Kidney (tissue), 22 donors: Measurements from ENCODE around the gene SMG1. TPM values are rescaled to one million over a fixed set of nuclear protein-coding genes. Genes with fewer than 3 reads are reported as not detected.
A peak's percentile ranks its signal among the peaks of the same experiment; 100 is the strongest.
"Not testable (repeated sequence)": the region's sequence is repeated elsewhere in the genome, so short reads cannot be mapped to it uniquely, and the experiment has no call there.

Experiments
- DNase-seq, 5 donors: peaks; one replicate each; pipeline ENCODE4 v3.0.0-alpha.2; 2013 to 2020
- FAIRE-seq: peaks from 2 replicates; lab custom pipeline; 2012; peaks lifted over from hg19 to GRCh38; lab: Jason Lieb, UNC
- H3K27ac ChIP-seq, 2 donors: one replicate each; pipeline ENCODE4 v1.7.0; 2013; ENCODE audit warnings: low read depth in 2 of 2, low read length in 2 of 2, inconsistent platforms in 1 of 2
- H3K27me3 ChIP-seq: one replicate; pipeline ENCODE4 v1.7.1; 2013; ENCODE audit warnings: low read length, inconsistent platforms; ENCODE audit not compliant: control insufficient read depth, insufficient read depth
- H3K36me3 ChIP-seq, 3 donors: one replicate each; pipeline versions ENCODE4 v1.7.0 to v1.7.1; 2013; ENCODE audit warnings: low read length in 3 of 3, control low read depth in 1 of 3, inconsistent platforms in 1 of 3; ENCODE audit not compliant: insufficient read depth in 3 of 3, control insufficient read depth in 2 of 3
- H3K4me1 ChIP-seq, 3 donors: one replicate each; pipeline versions ENCODE4 v1.7.0 to v1.7.1; 2013; ENCODE audit warnings: low read length in 3 of 3, inconsistent platforms in 1 of 3, low read depth in 1 of 3; ENCODE audit not compliant: control insufficient read depth in 2 of 3, insufficient read depth in 2 of 3
- H3K4me3 ChIP-seq, 3 donors: one replicate each; pipeline versions ENCODE4 v1.7.0 to v1.8.1; 2013; ENCODE audit warnings: low read length in 3 of 3, control low read depth in 1 of 3, inconsistent platforms in 1 of 3
- H3K9ac ChIP-seq, 3 donors: one replicate each; pipeline versions ENCODE4 v1.7.0 to v1.7.1; 2013; ENCODE audit warnings: low read length in 3 of 3, control low read depth in 1 of 3, inconsistent platforms in 1 of 3
- H3K9me3 ChIP-seq, 3 donors: one replicate each; pipeline versions ENCODE4 v1.7.0 to v1.7.1; 2013; ENCODE audit warnings: low read length in 3 of 3, control low read depth in 1 of 3, inconsistent platforms in 1 of 3; ENCODE audit not compliant: control insufficient read depth in 2 of 3, insufficient read depth in 1 of 3
- CTCF ChIP-seq: IDR thresholded peaks from 3 replicates; pipeline ENCODE4 v1.5.1; 2012; ENCODE audit warnings: mild to moderate bottlenecking, moderate library complexity, borderline replicate concordance; ENCODE audit not compliant: insufficient read depth; ENCODE audit errors: extremely low read depth
- intact Hi-C: fragments of 100-400 bp; cut with DNase I; formaldehyde crosslinking; loops from one replicate; pipeline ENCODE4 v1.11.1; 2022
- long read RNA-seq, 10 donors: library from polyadenylated mRNA in 1 of 10; unstranded in 1 of 10; transcript quantifications; one replicate each; pipeline ENCODE4 v2.0.0 and lab custom pipeline, GENCODE V29; 2021 to 2026
- polyA plus RNA-seq: library from polyadenylated mRNA; stranded (reverse); fragments of 350-450 nt; fragmentation: Illumina TruSeq; extraction: RNeasy Lipid Tissue Mini Kit (QIAGEN cat#74804); gene quantifications from one replicate; pipeline ENCODE4 v1.2.3, GENCODE V29; 2014; ENCODE audit warnings: low read depth, low replicate concordance; ENCODE audit not compliant: insufficient read depth
- total RNA-seq: library from RNA; stranded (reverse); fragmentation: NEBNext Ultra II Directional; extraction: Animal tissue kit (Norgen Biotek cat#: 25700); gene quantifications from one replicate; pipeline ENCODE4 v1.2.1, GENCODE V29; 2021
- donor health status: control.
- donor health status: control.
- donor health status: control.
- donor health status: control.
- donor health status: control.
- donor health status: DM: yes; HTN: yes; CAD: no.
- donor health status: Normal renal cell carcinoma (clear cell type).

The SMG1 gene
- total RNA-seq (94.4 TPM), polyA plus RNA-seq (4.9 TPM)
- long read RNA-seq, donor 1: 0 reads
- long read RNA-seq, donor 2, partial matches to known transcripts: 5 of 5 reads
- long read RNA-seq, donor 2, other reads (novel, unspliced or antisense): 0 of 5 reads
- long read RNA-seq, donor 3, partial matches to known transcripts: 7 of 8 reads
- long read RNA-seq, donor 3, other reads (novel, unspliced or antisense): 0 of 8 reads
- long read RNA-seq, donor 4, partial matches to known transcripts: 6 of 6 reads
- long read RNA-seq, donor 4, other reads (novel, unspliced or antisense): 0 of 6 reads
- long read RNA-seq, donor 5: 0 reads
- long read RNA-seq, donor 6: 0 reads
- long read RNA-seq, donor 7, partial matches to known transcripts: 8 of 13 reads
- long read RNA-seq, donor 7, other reads (novel, unspliced or antisense): 5 of 13 reads
- long read RNA-seq, donor 8, partial matches to known transcripts: 22 of 22 reads
- long read RNA-seq, donor 8, other reads (novel, unspliced or antisense): 0 of 22 reads
- long read RNA-seq, donor 9: 0 reads
- long read RNA-seq, donor 10: 0 reads

- Histone ChIP-seq H3K27ac (peak within 1 kb of the TSS; percentile 90 to 93), H3K4me3 (peak within 1 kb of the TSS; percentile 74 to 83 (median 79)), H3K9ac (peak within 1 kb of the TSS; percentile 72 to 79 (median 78))
- H3K36me3 ChIP-seq, H3K9me3 ChIP-seq, FAIRE-seq, H3K27me3 ChIP-seq, H3K4me1 ChIP-seq, intact Hi-C loops: not testable (repeated sequence)
- DNase-seq: peak; percentile 95 to 97 (median 96)
Measured at GRCh38 chr16:18925986-18926865, at the start of gene SMG1. Gene SMG1, minus strand, starts transcription at chr16:18926408. Its CDS starts 367 bp downstream, at chr16:18926041.

- H3K4me1 ChIP-seq: no peaks in the 10 kb centered on the region
- H3K27ac ChIP-seq: no peak overlapping the region
- DNase-seq (no peak), FAIRE-seq (no peak)
- H3K4me3 ChIP-seq: no peak overlapping the region
- no peak for TF ChIP-seq CTCF
- intact Hi-C loops: no loop called here
- H3K9me3 ChIP-seq: no peaks in the 10 kb centered on the region
- H3K9ac ChIP-seq: no peak overlapping the region
- H3K36me3 ChIP-seq: no peaks in the 10 kb centered on the region
- H3K27me3 ChIP-seq: no peaks in the 10 kb centered on the region
Measured at GRCh38 chr16:18975109-18975508, 48.9 kb upstream of the SMG1 start.

GRCh38 chr16:18969855-18970240, 43.6 kb upstream of the SMG1 start:
- intact Hi-C loops: no loop called here
- Histone ChIP-seq H3K27ac (no peak overlapping the region), H3K4me1 (no peaks in the 10 kb centered on the region), H3K9ac (no peak overlapping the region), H3K4me3 (no peak overlapping the region), H3K36me3 (no peaks in the 10 kb centered on the region), H3K27me3 (no peaks in the 10 kb centered on the region), H3K9me3 (no peaks in the 10 kb centered on the region)
- TF ChIP-seq CTCF: no peak
- no peak for FAIRE-seq
- no peak for DNase-seq
